GM12878 (cell line): ENCODE data around the gene BLACAT1. TPM values are rescaled to one million over a fixed set of nuclear protein-coding genes. Genes with fewer than 3 reads are reported as not detected.

ENCODE experiments used
- ATAC-seq: fragments of 200-7000 bp; cut with Tn5 transposase; 3 replicates; pipeline ENCODE4 v1.9.1; 2020; ENCODE audit warnings: mild to moderate bottlenecking, moderate library complexity
- BruUV-seq: library from RNA; stranded (reverse); fragments of 400-500 nt; replicated peaks from 2 replicates; lab custom pipeline; 2021; lab: Mats Ljungman, UMichigan
- CTCF ChIA-PET: fragments of 300-600 bp; sonication (Branson Sonifier 250); formaldehyde crosslinking; extraction: SDS; loops from one replicate; lab custom pipeline; 2021; ENCODE audit warnings: inconsistent platforms; lab: Yijun Ruan, JAX
- POLR2A ChIA-PET: fragments of 350-600 bp; formaldehyde crosslinking; extraction: SDS; loops from one replicate; lab custom pipeline; 2021; ENCODE audit warnings: inconsistent platforms; lab: Charles Lee
- RAD21 ChIA-PET: fragments of 300-600 bp; sonication (Branson Sonifier 250); formaldehyde crosslinking; loops from one replicate; lab custom pipeline; 2023; ENCODE audit warnings: antibody characterized with exemption; ENCODE audit not compliant: unreplicated experiment; lab: Charles Lee
- SMC1A ChIA-PET: fragments of 300-600 bp; sonication (Branson Sonifier 250); formaldehyde crosslinking; loops from one replicate; lab custom pipeline; 2023; ENCODE audit not compliant: unreplicated experiment, uncharacterized antibody; lab: Charles Lee
- DNase-seq: peaks from one replicate; pipeline ENCODE4 v3.0.0-alpha.2; 2011; ENCODE audit warnings: low read depth, low spot score
- FAIRE-seq: peaks from 3 replicates; lab custom pipeline; 2011; peaks lifted over from hg19 to GRCh38; lab: Jason Lieb, UNC
- H2AFZ ChIP-seq: 2 replicates; pipeline ENCODE4 v1.6.0; 2011; ENCODE audit warnings: low read depth, low read length, control low read depth; ENCODE audit not compliant: control insufficient read depth
- H3K27ac ChIP-seq: 2 replicates; pipeline ENCODE4 v1.5.1; 2011; ENCODE audit warnings: control low read depth; ENCODE audit not compliant: control insufficient read depth, insufficient read depth
- H3K27me3 ChIP-seq, 2 experiments: replicated peaks in 1 of 2; 2 replicates each; pipeline versions ENCODE4 v1.6.0 to v1.6.1; 2011; ENCODE audit warnings: low read length in 1 of 2; ENCODE audit not compliant: control insufficient read depth in 2 of 2, insufficient read depth in 2 of 2
- H3K36me3 ChIP-seq, 2 experiments: 2 replicates each; pipeline ENCODE4 v1.5.1; 2011; ENCODE audit warnings: low read length in 1 of 2; ENCODE audit not compliant: control insufficient read depth in 2 of 2, insufficient read depth in 2 of 2
- H3K4me1 ChIP-seq: 2 replicates; pipeline ENCODE4 v1.6.1; 2011; ENCODE audit warnings: mild to moderate bottlenecking, low read length, moderate library complexity, mixed read lengths; ENCODE audit not compliant: control insufficient read depth, insufficient read depth
- H3K4me2 ChIP-seq: 2 replicates; pipeline ENCODE4 v1.6.0; 2011; ENCODE audit warnings: control low read depth; ENCODE audit not compliant: control insufficient read depth, insufficient read depth
- H3K4me3 ChIP-seq: fragments of 200-600 bp; sonication (generic); 2 replicates; pipeline ENCODE4 v1.5.1; 2016
- H3K79me2 ChIP-seq: 2 replicates; pipeline ENCODE4 v1.6.0; 2011; ENCODE audit warnings: low read length; ENCODE audit not compliant: control insufficient read depth, insufficient read depth
- H3K9ac ChIP-seq: 2 replicates; pipeline ENCODE4 v1.8.0; 2011; ENCODE audit warnings: low read length, control low read depth, mixed read lengths; ENCODE audit not compliant: control insufficient read depth, insufficient read depth
- H3K9me3 ChIP-seq: replicated peaks from 3 replicates; pipeline ENCODE4 v1.5.1; 2011; ENCODE audit warnings: mild to moderate bottlenecking, low read length; ENCODE audit not compliant: control insufficient read depth, insufficient read depth
- H4K20me1 ChIP-seq: 2 replicates; pipeline ENCODE4 v1.6.0; 2011; ENCODE audit not compliant: control insufficient read depth, insufficient read depth
- CBFB ChIP-seq: IDR thresholded peaks from 2 replicates; pipeline ENCODE4 v1.6.1; 2016; ENCODE audit warnings: antibody characterized with exemption, low read depth
- DPF2 ChIP-seq: fragments of 450-650 bp; IDR thresholded peaks from 2 replicates; pipeline ENCODE4 v1.6.1; 2017; ENCODE audit warnings: mild to moderate bottlenecking
- EP300 ChIP-seq, 2 experiments: fragments of 150-350 bp in 1 of 2; IDR thresholded peaks; 2 replicates each; pipeline ENCODE4 v1.6.1; 2011 to 2012; ENCODE audit warnings: low read depth in 2 of 2, low read length in 2 of 2, borderline replicate concordance in 1 of 2, improper control_type of control experiment in 1 of 2, inconsistent platforms in 1 of 2; ENCODE audit not compliant: control insufficient read depth in 1 of 2
- HCFC1 ChIP-seq: fragments of 150-350 bp; IDR thresholded peaks from 2 replicates; pipeline ENCODE4 v1.6.1; 2014; ENCODE audit warnings: low read length
- IKZF1 ChIP-seq: fragments of 450-650 bp; conservative IDR thresholded peaks from 2 replicates; pipeline ENCODE4 v1.6.1; 2017; ENCODE audit warnings: antibody characterized with exemption, mild to moderate bottlenecking
- MTA3 ChIP-seq: IDR thresholded peaks from 2 replicates; pipeline ENCODE4 v1.6.1; 2012; ENCODE audit warnings: low read length, inconsistent platforms, borderline replicate concordance
- PAX5 ChIP-seq: IDR thresholded peaks from 2 replicates; pipeline ENCODE4 v1.6.1; 2011; ENCODE audit warnings: low read depth, low read length, borderline replicate concordance
- POLR2AphosphoS5 ChIP-seq: IDR thresholded peaks from 2 replicates; pipeline ENCODE4 v1.6.1; 2011; ENCODE audit warnings: mild to moderate bottlenecking, low read length, inconsistent platforms
- POU2F2 ChIP-seq: IDR thresholded peaks from 3 replicates; pipeline ENCODE4 v1.6.1; 2011; ENCODE audit warnings: low read depth, mild to moderate bottlenecking, low read length, borderline replicate concordance
- RBBP5 ChIP-seq: fragments of 200-600 bp; sonication (generic); conservative IDR thresholded peaks from 2 replicates; pipeline ENCODE4 v1.6.1; 2016
- SMARCA5 ChIP-seq: fragments of 450-650 bp; IDR thresholded peaks from 2 replicates; pipeline ENCODE4 v1.6.1; 2017; ENCODE audit warnings: mild to moderate bottlenecking
- TCF7 ChIP-seq: IDR thresholded peaks from 2 replicates; pipeline ENCODE4 v1.6.1; 2014; ENCODE audit warnings: antibody characterized with exemption, borderline replicate concordance
- ZNF24 ChIP-seq: fragments of 450-650 bp; IDR thresholded peaks from 2 replicates; pipeline ENCODE4 v1.6.1; 2017; ENCODE audit warnings: antibody characterized with exemption, mild to moderate bottlenecking
- WGBS: methylation state at CpG from one replicate; pipeline ENCODE4 v1.1.6; 2016; ENCODE audit warnings: low lambda C conversion rate; ENCODE audit not compliant: insufficient replicate concordance, insufficient coverage; ENCODE audit errors: missing lambda C conversion rate; 5-methylcytosine and 5-hydroxymethylcytosine counted together
- in situ Hi-C: fragments of 300-500 bp; cut with MboI; formaldehyde crosslinking; loops from 9 replicates; pipeline ENCODE4 v1.14.3; 2018; ENCODE audit warnings: mixed read lengths
- intact Hi-C: fragments of 100-400 bp; cut with micrococcal nuclease; formaldehyde crosslinking; loops from one replicate; pipeline ENCODE4 v1.14.2; 2022; ENCODE audit not compliant: unreplicated experiment
- polyA plus RNA-seq, 11 experiments: library from polyadenylated mRNA; depleted of rRNA in 4 of 11; unstranded in 6 of 11; stranded (reverse) in 5 of 11; fragments of >200 nt; fragmentation: Nextera tagmentation in 4 of 11; fragmentation: Illumina TruSeq in 1 of 11; extraction: Ambion mirVana in 4 of 11; extraction: Trizol in 1 of 11; gene quantifications; 1 replicate in 1 of 11; 2 replicates in 10 of 11; pipeline versions ENCODE4 v1.2.1 to v1.2.3, GENCODE V29; 2011 to 2016; ENCODE audit warnings: inconsistent platforms in 2 of 11, missing spikeins in 2 of 11, low read depth in 1 of 11
- total RNA-seq, 4 experiments: library from RNA; depleted of rRNA in 3 of 4; stranded (reverse); fragments of >200 nt in 3 of 4; fragmentation: Illumina TruSeq in 1 of 4; extraction: Trizol in 1 of 4; gene quantifications; 2 replicates each; pipeline versions ENCODE4 v1.2.1 to v1.2.3, GENCODE V29; 2013 to 2021
- TF ChIP-seq, protein P1 (sequence below): IDR thresholded peaks from 2 replicates; pipeline ENCODE4 v1.6.1; 2012; ENCODE audit warnings: mild to moderate bottlenecking, low read depth, low read length
- TF ChIP-seq, protein P2 (sequence below): IDR thresholded peaks from 2 replicates; pipeline ENCODE4 v1.6.1; 2011; ENCODE audit warnings: borderline replicate concordance, low read depth, mild to moderate bottlenecking, moderate library complexity, low read length; ENCODE audit not compliant: insufficient read depth, poor library complexity, severe bottlenecking

Gene BLACAT1
- total and polyA plus RNA-seq, 10 of the 15 experiments (the other 5 are each of a cell fraction or from before 2014, with no cell fraction given): 0.04 to 1.6 (median 0.15) TPM; not detected in 1

- CTCF ChIA-PET: interaction anchor here (1.5 to 1.8 kb wide), 2 partner anchors 10 to 111 kb away, joined by 3 to 6 read pairs; no protein-coding TSS in a partner anchor
- Histone ChIP-seq H3K4me1 (no peaks in the 10 kb centered on the region), H3K9me3 (no peaks in the 10 kb centered on the region), H3K27me3 (peaks cover 0 to 10% of the 10 kb centered on the region in 2 experiments; a peak in 3 of 4 replicates), H3K36me3 (no peaks in the 10 kb centered on the region), H3K27ac (no peak overlapping the region), H3K4me3 (no peak overlapping the region), H3K9ac (no peak overlapping the region), H3K4me2 (no peak overlapping the region), H4K20me1 (no peaks in the 10 kb centered on the region), H3K79me2 (no peaks in the 10 kb centered on the region), H2AFZ (no peak overlapping the region)
- WGBS: 0% methylated on average over 2 of the region's 2 CpGs
- TF ChIP-seq EP300 (IDR thresholded peaks at IDR 0.05; ENCODE audit: borderline replicate concordance in 1 of 2, control insufficient read depth in 1 of 2, low read depth in 2 of 2, low read length in 2 of 2): no peak
- no peak for TF ChIP-seq POLR2AphosphoS5
- TF ChIP-seq, protein P1, sequence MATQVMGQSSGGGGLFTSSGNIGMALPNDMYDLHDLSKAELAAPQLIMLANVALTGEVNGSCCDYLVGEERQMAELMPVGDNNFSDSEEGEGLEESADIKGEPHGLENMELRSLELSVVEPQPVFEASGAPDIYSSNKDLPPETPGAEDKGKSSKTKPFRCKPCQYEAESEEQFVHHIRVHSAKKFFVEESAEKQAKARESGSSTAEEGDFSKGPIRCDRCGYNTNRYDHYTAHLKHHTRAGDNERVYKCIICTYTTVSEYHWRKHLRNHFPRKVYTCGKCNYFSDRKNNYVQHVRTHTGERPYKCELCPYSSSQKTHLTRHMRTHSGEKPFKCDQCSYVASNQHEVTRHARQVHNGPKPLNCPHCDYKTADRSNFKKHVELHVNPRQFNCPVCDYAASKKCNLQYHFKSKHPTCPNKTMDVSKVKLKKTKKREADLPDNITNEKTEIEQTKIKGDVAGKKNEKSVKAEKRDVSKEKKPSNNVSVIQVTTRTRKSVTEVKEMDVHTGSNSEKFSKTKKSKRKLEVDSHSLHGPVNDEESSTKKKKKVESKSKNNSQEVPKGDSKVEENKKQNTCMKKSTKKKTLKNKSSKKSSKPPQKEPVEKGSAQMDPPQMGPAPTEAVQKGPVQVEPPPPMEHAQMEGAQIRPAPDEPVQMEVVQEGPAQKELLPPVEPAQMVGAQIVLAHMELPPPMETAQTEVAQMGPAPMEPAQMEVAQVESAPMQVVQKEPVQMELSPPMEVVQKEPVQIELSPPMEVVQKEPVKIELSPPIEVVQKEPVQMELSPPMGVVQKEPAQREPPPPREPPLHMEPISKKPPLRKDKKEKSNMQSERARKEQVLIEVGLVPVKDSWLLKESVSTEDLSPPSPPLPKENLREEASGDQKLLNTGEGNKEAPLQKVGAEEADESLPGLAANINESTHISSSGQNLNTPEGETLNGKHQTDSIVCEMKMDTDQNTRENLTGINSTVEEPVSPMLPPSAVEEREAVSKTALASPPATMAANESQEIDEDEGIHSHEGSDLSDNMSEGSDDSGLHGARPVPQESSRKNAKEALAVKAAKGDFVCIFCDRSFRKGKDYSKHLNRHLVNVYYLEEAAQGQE: no peak
- TF ChIP-seq HCFC1: no peak
- TF ChIP-seq IKZF1: no peak
- no peak for TF ChIP-seq CBFB
- TF ChIP-seq RBBP5: no peak
- TF ChIP-seq SMARCA5: no peak
- no peak for TF ChIP-seq ZNF24
- TF ChIP-seq MTA3: no peak
- TF ChIP-seq TCF7: no peak
- no peak for TF ChIP-seq DPF2
- TF ChIP-seq, protein P2, sequence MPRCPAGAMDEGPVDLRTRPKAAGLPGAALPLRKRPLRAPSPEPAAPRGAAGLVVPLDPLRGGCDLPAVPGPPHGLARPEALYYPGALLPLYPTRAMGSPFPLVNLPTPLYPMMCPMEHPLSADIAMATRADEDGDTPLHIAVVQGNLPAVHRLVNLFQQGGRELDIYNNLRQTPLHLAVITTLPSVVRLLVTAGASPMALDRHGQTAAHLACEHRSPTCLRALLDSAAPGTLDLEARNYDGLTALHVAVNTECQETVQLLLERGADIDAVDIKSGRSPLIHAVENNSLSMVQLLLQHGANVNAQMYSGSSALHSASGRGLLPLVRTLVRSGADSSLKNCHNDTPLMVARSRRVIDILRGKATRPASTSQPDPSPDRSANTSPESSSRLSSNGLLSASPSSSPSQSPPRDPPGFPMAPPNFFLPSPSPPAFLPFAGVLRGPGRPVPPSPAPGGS: no peak
- no peak for TF ChIP-seq PAX5
- no peak for TF ChIP-seq POU2F2
- ATAC-seq (no peak), DNase-seq (no peak), FAIRE-seq (no peak)
- in situ Hi-C loops (no loop called here), intact Hi-C loops (no loop called here)
- POLR2A ChIA-PET: no interaction called here
- RAD21 ChIA-PET: no interaction called here
- SMC1A ChIA-PET: interaction anchor here (1.9 kb wide), 1 partner anchor 19 kb away, joined by 4 read pairs; no protein-coding TSS in a partner anchor
- BruUV-seq: no TSS peak
Observed at GRCh38 chr1:205465392-205465791, 9.5 kb upstream of the BLACAT1 start.
